Spinal cord (tissue), 10 donors: ENCODE results near the gene MKNK1. TPM values are rescaled to one million over a fixed set of nuclear protein-coding genes. Genes with fewer than 3 reads are reported as not detected.

Experiments used
- DNase-seq, 6 donors: peaks; one replicate each; pipeline versions ENCODE4 v3.0.0 to v3.0.0-alpha.2; 2013 to 2015; ENCODE audit warnings: low spot score in 6 of 6, low read depth in 4 of 6
- H3K27ac ChIP-seq: one replicate; pipeline ENCODE4 v1.5.1; 2013; ENCODE audit warnings: low read depth, low read length, control low read depth
- H3K27me3 ChIP-seq: one replicate; pipeline ENCODE4 v1.6.1; 2013; ENCODE audit warnings: low read length; ENCODE audit not compliant: control insufficient read depth, insufficient read depth
- H3K36me3 ChIP-seq: one replicate; pipeline ENCODE4 v1.6.1; 2013; ENCODE audit warnings: low read length; ENCODE audit not compliant: control insufficient read depth, insufficient read depth
- H3K4me1 ChIP-seq: one replicate; pipeline ENCODE4 v1.6.1; 2013; ENCODE audit warnings: low read length; ENCODE audit not compliant: control insufficient read depth, insufficient read depth
- H3K4me3 ChIP-seq: one replicate; pipeline ENCODE4 v1.5.1; 2013; ENCODE audit warnings: low read depth, low read length, control low read depth
- H3K9me3 ChIP-seq: one replicate; pipeline ENCODE4 v1.6.1; 2013; ENCODE audit warnings: low read length; ENCODE audit not compliant: control insufficient read depth, insufficient read depth
- WGBS: methylation state at CpG from one replicate; pipeline ENCODE4 v1.1.5; 2013; ENCODE audit warnings: missing lambda C conversion rate; ENCODE audit not compliant: insufficient coverage; 5-methylcytosine and 5-hydroxymethylcytosine counted together
- polyA plus RNA-seq, 2 donors: library from polyadenylated mRNA; unstranded; fragments of 120-200 nt; gene quantifications; one replicate each; pipeline ENCODE4 v1.2.1, GENCODE V29; 2013; ENCODE audit not compliant: insufficient read length in 2 of 2
- total RNA-seq, 2 donors: library from RNA; depleted of rRNA in 1 of 2; stranded (reverse); fragments of 120-200 nt in 1 of 2; fragments of >200 nt in 1 of 2; gene quantifications; one replicate each; pipeline versions ENCODE4 v1.2.3 to v1.2.4, GENCODE V29; 2013 to 2014
- donor health status: healthy.

Gene MKNK1
- total and polyA plus RNA-seq, 4 donors = 24.6 to 52.2 (median 32.3) TPM

GRCh38 chr1:46513536-46513935 lies 90.5 kb downstream of the MKNK1 start:
- no peaks in the 10 kb centered on the region for H3K36me3 ChIP-seq
- H3K4me3 ChIP-seq = no peak overlapping the region
- no peak for DNase-seq
- peaks cover 37% of the 10 kb centered on the region for H3K27me3 ChIP-seq
- 81% methylated on average over 5 of the region's 5 CpGs for WGBS
- peaks cover 9% of the 10 kb centered on the region for H3K4me1 ChIP-seq
- no peaks in the 10 kb centered on the region for H3K9me3 ChIP-seq
- H3K27ac ChIP-seq = no peak overlapping the region

- Histone ChIP-seq H3K27me3 (peaks cover 33% of the 10 kb centered on the region), H3K27ac (no peak overlapping the region), H3K4me1 (peaks cover 9% of the 10 kb centered on the region), H3K9me3 (no peaks in the 10 kb centered on the region), H3K36me3 (no peaks in the 10 kb centered on the region), H3K4me3 (no peak overlapping the region)
- 61% methylated on average over 2 of the region's 6 CpGs for WGBS
- DNase-seq = no peak
Measured at GRCh38 chr1:46512792-46513190, 91.3 kb downstream of the MKNK1 start.

GRCh38 chr1:46512135-46512791 lies 91.8 kb downstream of the MKNK1 start:
- 75% methylated on average over 21 of the region's 23 CpGs for WGBS
- H3K27me3 ChIP-seq = peaks cover 31% of the 10 kb centered on the region

GRCh38 chr1:46510998-46511365 lies 93.1 kb downstream of the MKNK1 start:
- peaks cover 6% of the 10 kb centered on the region for H3K4me1 ChIP-seq
- WGBS = 68% methylated on average over 8 of the region's 8 CpGs
- no peak for DNase-seq
- no peak overlapping the region for H3K4me3 ChIP-seq
- H3K36me3 ChIP-seq = no peaks in the 10 kb centered on the region
- H3K27me3 ChIP-seq = peaks cover 25% of the 10 kb centered on the region
- no peak overlapping the region for H3K27ac ChIP-seq
- no peaks in the 10 kb centered on the region for H3K9me3 ChIP-seq

More at GRCh38 chr1:46512135-46512791, 91.8 kb downstream of the MKNK1 start:
- no peak for DNase-seq
- H3K9me3 ChIP-seq = no peaks in the 10 kb centered on the region
- H3K4me1 ChIP-seq = peaks cover 8% of the 10 kb centered on the region
- no peaks in the 10 kb centered on the region for H3K36me3 ChIP-seq
- no peak overlapping the region for H3K27ac ChIP-seq
- H3K4me3 ChIP-seq = no peak overlapping the region

- 93% methylated on average over 17 of the region's 19 CpGs for WGBS
- DNase-seq = no peak
- Histone ChIP-seq H3K27ac (no peak overlapping the region), H3K27me3 (peaks cover 23% of the 10 kb centered on the region), H3K4me3 (no peak overlapping the region), H3K4me1 (peaks cover 6% of the 10 kb centered on the region), H3K9me3 (no peaks in the 10 kb centered on the region), H3K36me3 (no peaks in the 10 kb centered on the region)
Measured at GRCh38 chr1:46510341-46510997, 93.6 kb downstream of the MKNK1 start.

GRCh38 chr1:46508757-46509156 lies 95.3 kb downstream of the MKNK1 start:
- Histone ChIP-seq H3K4me1 (peaks cover 6% of the 10 kb centered on the region), H3K27ac (no peak overlapping the region), H3K27me3 (peaks cover 19% of the 10 kb centered on the region), H3K4me3 (no peak overlapping the region), H3K36me3 (no peaks in the 10 kb centered on the region), H3K9me3 (no peaks in the 10 kb centered on the region)
- no peak for DNase-seq
- WGBS = no CpG with 5 or more reads among the region's 5 CpGs

Other genes with a start within 250 kb of the MKNK1 start
- gene FAAH, start 210.0 kb downstream of the MKNK1 start, total RNA-seq = 10 to 100 TPM; 14.3 to 19.7 TPM
- gene FAAH, start 210.0 kb downstream of the MKNK1 start, polyA plus RNA-seq = 10 to 100 TPM; 34.3 to 43.3 TPM
- gene DMBX1, start 114.4 kb downstream of the MKNK1 start, total RNA-seq = under 1 TPM; 0.10 to 0.33 TPM
- under 1 TPM; 0.23 to 0.29 TPM for gene DMBX1, start 114.4 kb downstream of the MKNK1 start, polyA plus RNA-seq
- gene KNCN, start 52.6 kb downstream of the MKNK1 start, total RNA-seq = under 1 TPM; 0.17 to 0.40 TPM
- 1 to 10 TPM; 1.8 to 1.9 TPM for gene KNCN, start 52.6 kb downstream of the MKNK1 start, polyA plus RNA-seq
- gene MOB3C, start 12.5 kb upstream of the MKNK1 start, total RNA-seq = 10 to 100 TPM in 1 of 2 donors, 1 to 10 TPM in 1; 9.1 to 18.8 TPM
- 10 to 100 TPM in 1 of 2 donors, 1 to 10 TPM in 1; 8.4 to 10.3 TPM for gene MOB3C, start 12.5 kb upstream of the MKNK1 start, polyA plus RNA-seq
- gene ATPAF1, start 64.1 kb upstream of the MKNK1 start, total RNA-seq = 10 to 100 TPM; 59.7 to 78.4 TPM
- gene ATPAF1, start 64.1 kb upstream of the MKNK1 start, polyA plus RNA-seq = 10 to 100 TPM; 82.5 to 92.4 TPM
- not detected for gene TEX38, start 67.6 kb upstream of the MKNK1 start, total RNA-seq
- gene TEX38, start 67.6 kb upstream of the MKNK1 start, polyA plus RNA-seq = under 1 TPM; 0.41 to 0.45 TPM
- gene EFCAB14, start 114.8 kb upstream of the MKNK1 start, total RNA-seq = 100 to 1,000 TPM in 1 of 2 donors, 10 to 100 TPM in 1; 64.5 to 103 TPM
- 10 to 100 TPM; 45.5 to 62.2 TPM for gene EFCAB14, start 114.8 kb upstream of the MKNK1 start, polyA plus RNA-seq
- gene CYP4B1, start 194.8 kb upstream of the MKNK1 start, total RNA-seq = under 1 TPM; 0.59 to 0.66 TPM
- under 1 TPM; 0.33 to 0.46 TPM for gene CYP4B1, start 194.8 kb upstream of the MKNK1 start, polyA plus RNA-seq